HG03378 (cell line): ENCODE results near the gene PIK3C2G.

ENCODE experiments used
- ATAC-seq: cut with Tn5 transposase; IDR thresholded peaks from one replicate; pipeline ENCODE4 v1.9.1; 2021; ENCODE audit warnings: mild to moderate bottlenecking, moderate library complexity; ENCODE audit not compliant: unreplicated experiment

Gene PIK3C2G

GRCh38 chr12:18415227-18415626 lies 153.9 kb downstream of the PIK3C2G start:
- ATAC-seq = no peak

- no peak for ATAC-seq
These were observed 155.1 kb downstream of the PIK3C2G start for GRCh38 chr12:18416412-18416811.

- ATAC-seq = no peak
These were observed 158.0 kb downstream of the PIK3C2G start for GRCh38 chr12:18419311-18419710.

- no peak for ATAC-seq
These were observed 160.5 kb downstream of the PIK3C2G start for GRCh38 chr12:18421867-18422266.

DNA sequence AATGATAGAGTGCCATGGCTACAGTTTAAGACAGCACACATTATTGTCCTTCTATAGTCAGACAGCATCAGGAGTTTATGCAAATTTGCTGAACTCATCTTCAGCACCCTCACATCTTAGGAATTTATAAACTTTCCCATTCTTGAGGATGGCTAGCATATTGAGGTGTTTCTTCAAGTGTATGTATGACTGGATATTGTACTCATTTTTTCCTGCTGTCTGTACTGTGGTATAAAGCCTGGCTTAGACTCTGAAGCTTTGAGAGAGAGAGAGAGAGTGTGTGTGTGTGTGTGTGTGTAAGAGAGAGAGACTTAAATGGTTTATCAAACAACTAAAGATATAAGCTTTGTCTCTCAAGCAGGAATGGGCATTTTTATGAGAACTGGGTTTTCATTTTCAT lies 161.6 kb downstream of the PIK3C2G start:
- ATAC-seq = no peak

- ATAC-seq = no peak
These were observed 163.5 kb downstream of the PIK3C2G start for GRCh38 chr12:18424857-18425256.

- ATAC-seq = no peak
These were observed 166.2 kb downstream of the PIK3C2G start for GRCh38 chr12:18427520-18427919.

DNA sequence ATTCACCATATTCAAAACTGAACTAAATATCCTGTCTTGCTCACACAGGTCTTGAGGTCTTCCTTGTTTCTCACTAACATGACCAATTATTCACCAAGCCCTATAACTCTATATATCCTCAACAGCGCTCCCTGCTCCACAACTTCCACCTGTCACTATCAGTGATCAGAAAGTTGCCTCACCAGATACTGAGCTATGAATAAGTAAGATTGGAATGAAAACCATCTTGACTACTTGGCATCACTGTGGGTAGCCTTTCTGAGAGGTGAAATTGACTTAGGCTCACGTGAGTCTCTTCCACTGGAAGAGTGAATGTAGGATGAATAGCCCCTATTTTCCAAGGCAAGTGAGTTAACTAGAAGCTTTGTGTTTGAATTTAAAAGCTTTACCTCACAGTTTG lies 167.1 kb downstream of the PIK3C2G start:
- no peak for ATAC-seq

GRCh38 chr12:18429366-18429765 lies 168.0 kb downstream of the PIK3C2G start:
- no peak for ATAC-seq

DNA sequence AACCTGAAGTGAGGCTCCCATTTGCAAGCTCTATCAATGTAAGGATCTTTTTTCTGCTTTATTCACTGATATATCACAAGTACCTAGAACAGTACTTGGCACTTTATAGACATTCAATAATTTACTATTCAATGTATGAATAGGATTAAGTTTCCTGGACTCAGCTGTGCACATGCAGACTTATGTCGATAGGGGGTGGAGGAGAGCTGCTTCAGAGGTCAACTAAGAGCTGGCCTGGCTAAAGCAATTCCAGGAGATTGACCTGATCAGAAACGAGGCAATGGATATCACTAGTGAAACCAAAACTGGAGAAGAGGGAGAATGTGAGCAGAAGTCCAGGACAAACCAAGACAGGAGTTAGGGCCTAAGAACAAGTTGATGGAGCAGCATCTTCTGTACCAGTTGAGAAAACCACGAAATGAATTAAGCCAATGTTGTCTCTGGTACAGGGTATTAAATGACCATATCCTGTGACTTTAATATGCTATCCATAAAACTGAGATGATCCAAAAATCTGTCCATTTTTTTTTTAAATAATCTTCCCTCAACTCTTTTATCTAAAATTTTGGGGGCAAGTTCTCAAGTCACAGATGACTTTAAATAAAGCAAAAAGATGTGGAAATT lies 169.2 kb downstream of the PIK3C2G start:
- no peak for ATAC-seq

GRCh38 chr12:18431771-18432170 lies 170.5 kb downstream of the PIK3C2G start:
- ATAC-seq = no peak

DNA sequence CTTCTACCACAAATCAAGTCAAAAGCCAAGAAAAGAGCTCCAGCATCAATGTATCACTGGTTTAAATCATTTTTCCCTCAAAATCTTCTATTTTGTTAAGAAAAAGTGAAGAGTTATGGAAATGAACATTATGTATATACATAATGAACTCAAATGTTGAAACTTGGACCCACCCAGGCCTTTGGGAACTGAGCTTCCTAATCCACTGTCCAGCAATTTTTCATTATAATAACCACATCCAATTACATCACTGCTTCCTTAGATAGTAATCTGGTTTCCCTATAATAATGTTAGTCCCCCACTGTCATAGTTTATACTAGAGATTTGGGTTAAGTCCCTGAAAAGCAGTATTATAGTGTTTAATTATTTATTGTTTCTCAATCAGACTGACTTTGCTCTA lies 170.9 kb downstream of the PIK3C2G start:
- no peak for ATAC-seq

DNA sequence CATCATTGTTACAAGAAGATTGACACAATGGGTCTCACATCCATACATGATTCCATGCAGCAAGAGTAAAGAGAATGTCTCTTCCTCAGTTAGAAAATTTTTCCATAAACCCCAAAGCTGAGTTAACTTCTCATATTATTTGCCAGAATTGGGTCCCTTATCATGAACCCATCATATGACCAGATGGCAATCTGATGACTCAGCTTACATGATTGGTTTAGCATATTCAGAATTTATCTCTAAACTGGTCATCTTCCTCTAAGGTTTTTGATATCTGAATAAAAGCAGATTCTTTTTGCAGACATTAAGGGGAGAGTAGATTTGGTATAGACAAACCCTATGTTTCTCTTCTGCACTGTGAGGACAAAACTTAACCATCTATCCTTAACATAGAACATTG lies 174.9 kb downstream of the PIK3C2G start:
- ATAC-seq = no peak

GRCh38 chr12:18439541-18439940 lies 178.2 kb downstream of the PIK3C2G start:
- ATAC-seq = no peak

DNA sequence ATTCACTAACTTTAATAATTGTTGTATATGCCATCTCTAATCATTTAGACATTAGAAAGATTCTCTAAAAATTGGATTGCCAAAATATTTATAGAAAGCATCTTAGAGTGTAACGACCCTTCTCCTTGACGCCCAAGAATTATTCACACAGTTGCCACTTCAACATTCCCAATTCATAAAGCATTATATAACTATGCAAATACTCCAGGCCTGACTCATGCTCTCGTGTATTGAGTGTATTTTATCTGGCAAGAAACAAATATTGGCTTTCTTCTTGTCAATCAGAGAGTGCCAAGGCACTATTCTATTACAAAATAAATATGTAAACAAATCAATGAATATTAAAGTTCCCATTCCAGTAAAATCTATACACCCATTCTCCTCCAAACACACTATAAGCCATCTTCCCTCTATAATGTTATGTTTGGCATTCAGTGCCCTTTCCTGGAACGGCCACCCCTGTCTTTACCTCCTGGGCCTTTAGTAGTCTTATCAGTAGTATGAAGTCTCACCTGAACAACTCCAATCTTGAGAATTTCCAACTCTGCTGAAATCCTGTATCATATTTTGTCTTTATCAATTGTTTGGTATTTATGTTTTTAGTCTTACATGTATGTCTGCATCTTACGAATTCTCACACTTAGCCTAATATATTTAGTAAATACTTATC lies 182.6 kb downstream of the PIK3C2G start:
- ATAC-seq = no peak

DNA sequence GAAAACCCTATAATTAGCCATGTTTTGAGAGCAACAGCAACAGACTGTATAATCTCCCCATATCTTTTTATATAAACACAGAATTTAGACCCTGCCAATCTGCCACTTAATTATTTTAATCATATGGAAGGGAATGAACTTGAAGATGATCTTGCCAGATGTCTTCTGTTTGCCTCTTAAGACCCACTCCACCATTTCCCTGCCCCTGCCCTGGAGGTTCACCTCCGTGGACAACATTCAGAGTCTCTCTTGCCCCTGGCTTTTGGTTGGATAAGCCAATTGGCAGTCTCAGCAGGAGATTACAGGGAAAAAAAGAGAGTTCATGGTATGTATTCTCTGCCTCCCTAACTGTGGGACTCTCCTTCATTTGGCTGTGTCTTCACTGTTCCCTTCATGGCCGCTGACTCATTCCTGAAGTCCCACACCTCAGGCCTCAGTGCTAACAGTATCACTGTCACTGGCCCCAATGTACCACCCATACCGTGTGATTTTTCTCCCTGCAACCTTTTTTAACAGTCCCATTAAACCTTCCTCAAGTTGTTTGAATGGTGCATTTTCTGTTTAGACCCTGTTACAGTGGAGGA lies 184.8 kb downstream of the PIK3C2G start:
- ATAC-seq = no peak

DNA sequence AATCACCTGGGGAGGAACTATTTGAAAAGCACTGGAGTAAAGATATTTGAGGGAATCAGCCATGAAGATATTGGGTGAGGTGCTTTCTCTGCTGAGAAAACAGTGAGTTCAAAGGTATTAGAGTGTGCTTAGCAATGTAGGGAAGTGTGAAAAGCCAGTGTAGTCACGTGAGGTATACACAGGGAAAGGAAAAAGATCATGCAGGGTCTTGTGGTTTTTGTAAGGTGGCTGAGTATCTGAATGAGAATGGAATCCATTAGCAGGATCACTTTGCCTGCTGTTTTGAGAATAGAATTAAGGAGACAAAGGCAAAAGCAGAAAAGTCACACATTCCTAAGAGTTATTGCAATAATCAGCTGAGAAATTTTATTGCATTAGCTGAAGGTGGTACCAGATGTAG lies 193.0 kb downstream of the PIK3C2G start:
- ATAC-seq = no peak

- no peak for ATAC-seq
These were observed 195.0 kb downstream of the PIK3C2G start for GRCh38 chr12:18456344-18456743.

GRCh38 chr12:18457362-18457761 lies 196.0 kb downstream of the PIK3C2G start:
- ATAC-seq = no peak

GRCh38 chr12:18461758-18462157 lies 200.4 kb downstream of the PIK3C2G start:
- no peak for ATAC-seq

DNA sequence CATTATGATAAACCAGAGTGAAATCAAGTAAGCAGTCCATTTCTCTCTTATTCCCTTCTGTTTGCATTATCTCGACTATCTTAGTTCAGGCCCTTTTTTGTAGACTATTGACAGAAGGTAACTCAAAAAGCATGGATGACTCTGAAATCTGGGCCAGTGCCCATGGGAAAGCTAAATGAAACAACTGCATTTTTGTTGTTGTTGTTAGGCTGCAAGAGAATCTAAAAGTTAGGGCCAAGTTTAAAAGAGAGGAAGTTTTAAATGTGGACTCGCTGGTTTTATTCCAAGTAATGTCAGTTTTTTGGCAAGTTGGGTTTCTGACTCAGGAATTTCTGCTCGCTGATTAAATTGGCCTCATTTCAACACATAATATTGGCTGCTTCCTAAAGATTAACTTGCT lies 201.1 kb downstream of the PIK3C2G start:
- no peak for ATAC-seq

GRCh38 chr12:18467620-18468245 lies 206.4 kb downstream of the PIK3C2G start:
- ATAC-seq = peak; percentile 67
